Parathyroid adenoma (tissue), 2 donors: ENCODE results near the gene FRMD8.

Experiments used
- H2AFZ ChIP-seq: fragments of 300-600 bp; sonication (generic); one replicate; pipeline ENCODE4 v1.7.0; 2017; ENCODE audit warnings: antibody characterized with exemption, mild to moderate bottlenecking
- H3K27ac ChIP-seq: fragments of 300-600 bp; sonication (generic); one replicate; pipeline ENCODE4 v1.7.0; 2017
- H3K27me3 ChIP-seq: fragments of 300-600 bp; sonication (generic); one replicate; pipeline ENCODE4 v1.7.0; 2017; ENCODE audit warnings: low read length; ENCODE audit not compliant: control insufficient read depth, insufficient read depth
- H3K36me3 ChIP-seq: fragments of 300-600 bp; sonication (generic); one replicate; pipeline ENCODE4 v1.7.0; 2017; ENCODE audit warnings: low read length; ENCODE audit not compliant: control insufficient read depth, insufficient read depth
- H3K4me1 ChIP-seq: fragments of 300-600 bp; sonication (generic); one replicate; pipeline ENCODE4 v1.7.0; 2017; ENCODE audit warnings: control low read depth
- H3K4me2 ChIP-seq: fragments of 300-600 bp; sonication (generic); one replicate; pipeline ENCODE4 v1.7.0; 2017; ENCODE audit warnings: low read length
- H3K4me3 ChIP-seq: fragments of 300-600 bp; sonication (generic); one replicate; pipeline ENCODE4 v1.7.0; 2017; ENCODE audit warnings: low read depth, low read length
- H3K79me2 ChIP-seq: fragments of 300-600 bp; sonication (generic); one replicate; pipeline ENCODE4 v1.7.0; 2017; ENCODE audit warnings: control low read depth
- H3K9ac ChIP-seq: fragments of 300-600 bp; sonication (generic); one replicate; pipeline ENCODE4 v1.7.0; 2017; ENCODE audit warnings: mild to moderate bottlenecking
- H3K9me3 ChIP-seq: fragments of 300-600 bp; sonication (generic); one replicate; pipeline ENCODE4 v1.7.0; 2017; ENCODE audit warnings: low read length; ENCODE audit not compliant: control insufficient read depth
- CTCF ChIP-seq: fragments of 300-600 bp; sonication (generic); IDR thresholded peaks from one replicate; pipeline ENCODE4 v1.7.0; 2017; ENCODE audit warnings: antibody characterized with exemption, mild to moderate bottlenecking
- donor health status: primary hyperparathyroidism.

FRMD8 gene

GRCh38 chr11:65429724-65430405 is 43.4 kb downstream of the FRMD8 start:
- H3K27ac ChIP-seq: peak overlapping the region; percentile 100
- no peak overlapping the region for H2AFZ ChIP-seq
- TF ChIP-seq CTCF: no peak
- peak overlapping the region; percentile 93 for H3K4me3 ChIP-seq
- no peaks in the 10 kb centered on the region for H3K9me3 ChIP-seq
- peak overlapping the region; percentile 20 for H3K9ac ChIP-seq
- peaks cover 17% of the 10 kb centered on the region for H3K36me3 ChIP-seq
- peaks cover 64% of the 10 kb centered on the region for H3K79me2 ChIP-seq
- no peaks in the 10 kb centered on the region for H3K27me3 ChIP-seq
- H3K4me1 ChIP-seq: peaks cover 15% of the 10 kb centered on the region
- H3K4me2 ChIP-seq: peak overlapping the region; percentile 80

- Histone ChIP-seq H3K9ac (no peak overlapping the region), H3K4me2 (peak overlapping the region; percentile 80), H3K4me3 (peak overlapping the region; percentile 93), H3K79me2 (peaks cover 62% of the 10 kb centered on the region), H3K4me1 (peaks cover 17% of the 10 kb centered on the region), H3K27ac (peak overlapping the region; percentile 100), H3K9me3 (no peaks in the 10 kb centered on the region), H3K27me3 (no peaks in the 10 kb centered on the region), H2AFZ (no peak overlapping the region), H3K36me3 (peaks cover 10% of the 10 kb centered on the region)
- no peak for TF ChIP-seq CTCF
Observed at GRCh38 chr11:65430406-65431217, 44.2 kb downstream of the FRMD8 start.

- Histone ChIP-seq H3K4me3 (peak overlapping the region; percentile 93), H3K27me3 (no peaks in the 10 kb centered on the region), H3K27ac (peak overlapping the region; percentile 100), H2AFZ (no peak overlapping the region), H3K9ac (no peak overlapping the region), H3K36me3 (peaks cover 3% of the 10 kb centered on the region), H3K9me3 (no peaks in the 10 kb centered on the region), H3K4me2 (peak overlapping the region; percentile 33), H3K4me1 (peaks cover 22% of the 10 kb centered on the region), H3K79me2 (peaks cover 62% of the 10 kb centered on the region)
- no peak for TF ChIP-seq CTCF
Observed at GRCh38 chr11:65431451-65432099, 45.1 kb downstream of the FRMD8 start.

GRCh38 chr11:65432100-65432650 is 45.7 kb downstream of the FRMD8 start:
- Histone ChIP-seq H3K27me3 (no peaks in the 10 kb centered on the region), H3K36me3 (no peaks in the 10 kb centered on the region), H3K4me1 (peaks cover 22% of the 10 kb centered on the region)

More at GRCh38 chr11:65432100-65432650, 45.7 kb downstream of the FRMD8 start:
- Histone ChIP-seq H3K9ac (no peak overlapping the region), H3K79me2 (peaks cover 59% of the 10 kb centered on the region), H3K4me2 (peak overlapping the region; percentile 23), H3K4me3 (peak overlapping the region; percentile 14), H2AFZ (no peak overlapping the region), H3K9me3 (no peaks in the 10 kb centered on the region), H3K27ac (peak overlapping the region; percentile 100)
- TF ChIP-seq CTCF: no peak
